ENCODE measurements around the gene IGSF23. TPM values are rescaled to one million over a fixed set of nuclear protein-coding genes. Genes with fewer than 3 reads are reported as not detected.

Gene IGSF23
- total RNA-seq, 1 donor from 2014 or later: not detected

DNA sequence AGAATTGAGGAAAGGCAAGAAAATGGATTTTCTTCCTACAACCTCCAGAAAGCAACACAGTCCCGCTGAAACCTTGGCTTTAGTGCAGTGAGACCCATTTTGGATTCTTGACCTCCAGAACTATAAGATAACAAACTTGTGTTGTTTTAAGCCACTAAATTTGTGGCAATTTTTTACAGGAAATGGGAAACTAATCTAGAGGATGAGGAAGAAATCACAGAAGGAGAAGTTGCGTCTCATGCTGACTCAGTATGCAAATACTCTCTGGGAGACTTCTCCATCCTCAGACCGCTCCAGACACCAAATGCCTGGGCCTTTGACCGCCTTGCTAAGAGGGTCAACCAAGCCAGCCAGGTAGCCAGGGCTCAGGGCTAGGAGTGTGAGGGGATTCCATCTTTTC, 72.5 kb downstream of the IGSF23 start:
- Mint-ChIP-seq H3K4me1 (ENCODE audit: unreplicated experiment) (peaks cover 4% of the 10 kb centered on the region), H3K4me3 (no peak overlapping the region), H3K9me3 (no peaks in the 10 kb centered on the region), H3K27ac (no peak overlapping the region), H3K27me3 (no peaks in the 10 kb centered on the region), H3K36me3 (no peaks in the 10 kb centered on the region)
- TF ChIP-seq, protein P1, sequence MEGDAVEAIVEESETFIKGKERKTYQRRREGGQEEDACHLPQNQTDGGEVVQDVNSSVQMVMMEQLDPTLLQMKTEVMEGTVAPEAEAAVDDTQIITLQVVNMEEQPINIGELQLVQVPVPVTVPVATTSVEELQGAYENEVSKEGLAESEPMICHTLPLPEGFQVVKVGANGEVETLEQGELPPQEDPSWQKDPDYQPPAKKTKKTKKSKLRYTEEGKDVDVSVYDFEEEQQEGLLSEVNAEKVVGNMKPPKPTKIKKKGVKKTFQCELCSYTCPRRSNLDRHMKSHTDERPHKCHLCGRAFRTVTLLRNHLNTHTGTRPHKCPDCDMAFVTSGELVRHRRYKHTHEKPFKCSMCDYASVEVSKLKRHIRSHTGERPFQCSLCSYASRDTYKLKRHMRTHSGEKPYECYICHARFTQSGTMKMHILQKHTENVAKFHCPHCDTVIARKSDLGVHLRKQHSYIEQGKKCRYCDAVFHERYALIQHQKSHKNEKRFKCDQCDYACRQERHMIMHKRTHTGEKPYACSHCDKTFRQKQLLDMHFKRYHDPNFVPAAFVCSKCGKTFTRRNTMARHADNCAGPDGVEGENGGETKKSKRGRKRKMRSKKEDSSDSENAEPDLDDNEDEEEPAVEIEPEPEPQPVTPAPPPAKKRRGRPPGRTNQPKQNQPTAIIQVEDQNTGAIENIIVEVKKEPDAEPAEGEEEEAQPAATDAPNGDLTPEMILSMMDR (conservative IDR thresholded peaks at IDR 0.05): no peak
- no peak for DNase-seq (ENCODE audit: extremely low spot score, unreplicated experiment)

Small RNAs within 50 kb of the gene (microRNA-seq; reads per million reads assigned to microRNA genes)
- gene MIR4531: not detected

Other genes with a start within 250 kb of the IGSF23 start
- 9.6 and 10.4 TPM in 2 replicates for gene ZNF285, start 212.0 kb upstream of the IGSF23 start, total RNA-seq (ENCODE audit: low replicate concordance)
- 12.0 and 20.4 TPM in 2 replicates for gene ZNF229, start 165.1 kb upstream of the IGSF23 start, total RNA-seq (ENCODE audit: low replicate concordance)
- 11.3 and 12.4 TPM in 2 replicates for gene ZNF180, start 113.0 kb upstream of the IGSF23 start, total RNA-seq (ENCODE audit: low replicate concordance)
- 2.3 TPM in 1 of 2 replicates, not detected in the other for gene CEACAM20, start 83.9 kb upstream of the IGSF23 start, total RNA-seq (ENCODE audit: low replicate concordance)
- 29.7 and 38.6 TPM in 2 replicates for gene PVR, start 30.3 kb downstream of the IGSF23 start, total RNA-seq (ENCODE audit: low replicate concordance)
- gene CEACAM19, start 57.9 kb downstream of the IGSF23 start, total RNA-seq (ENCODE audit: low replicate concordance): 6.1 and 6.3 TPM in 2 replicates
- gene CEACAM16, start 85.6 kb downstream of the IGSF23 start, total RNA-seq (ENCODE audit: low replicate concordance): not detected in 2 replicates
- gene BCL3, start 135.1 kb downstream of the IGSF23 start, total RNA-seq (ENCODE audit: low replicate concordance): 18.9 and 41.2 TPM in 2 replicates
- gene CBLC, start 164.3 kb downstream of the IGSF23 start, total RNA-seq (ENCODE audit: low replicate concordance): 13.9 and 37.7 TPM in 2 replicates
- gene BCAM, start 195.5 kb downstream of the IGSF23 start, total RNA-seq (ENCODE audit: low replicate concordance): 105 and 124 TPM in 2 replicates
- gene NECTIN2, start 232.7 kb downstream of the IGSF23 start, total RNA-seq (ENCODE audit: low replicate concordance): 123 and 203 TPM in 2 replicates

Data from type B pancreatic cell (in vitro differentiated cells).